GM18520 (cell line): Measurements from ENCODE around the gene P2RY2.

Experiments
- ATAC-seq: cut with Tn5 transposase; IDR thresholded peaks from one replicate; pipeline ENCODE4 v1.9.1; 2021; ENCODE audit not compliant: unreplicated experiment

P2RY2 gene

DNA sequence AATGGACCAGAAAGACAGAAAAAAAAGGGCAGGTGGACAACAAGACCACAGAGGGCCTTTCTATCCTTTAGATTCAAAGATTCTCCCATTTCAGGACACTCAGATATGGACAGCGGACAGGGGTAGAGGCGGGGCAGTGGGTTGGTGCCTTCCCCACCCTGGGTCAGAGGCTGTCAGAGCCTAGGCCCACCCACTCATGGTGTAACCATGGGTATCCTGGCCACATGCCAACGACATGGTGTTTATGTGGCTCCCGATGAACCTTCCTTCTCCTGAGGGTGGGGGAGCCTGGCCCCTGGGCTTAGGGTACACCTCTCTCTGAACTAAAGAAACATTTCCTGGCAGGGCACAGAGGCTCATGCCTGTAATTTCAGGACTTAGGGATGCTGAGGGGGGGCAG, 14.3 kb upstream of the P2RY2 start:
- ATAC-seq, result no peak

DNA sequence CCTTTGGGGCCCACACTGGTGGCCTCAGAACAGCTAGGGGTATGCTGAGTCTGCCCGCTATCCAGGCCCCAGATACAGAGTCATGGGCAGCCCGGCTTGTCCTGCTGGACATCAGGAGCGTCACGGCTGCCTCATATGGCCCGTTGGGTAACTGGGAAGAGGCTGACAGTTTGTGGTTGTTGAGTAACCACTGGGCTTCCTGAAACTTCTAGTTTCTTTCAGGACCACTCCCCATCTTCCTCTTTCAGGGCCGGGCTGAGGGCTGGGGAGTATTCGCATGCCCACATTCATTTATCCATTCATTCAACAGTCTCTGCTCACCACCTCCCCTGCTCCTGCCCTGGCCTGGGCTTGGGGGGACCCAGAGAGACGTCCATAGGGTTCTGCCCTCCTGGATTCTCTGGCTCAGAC, 13.4 kb upstream of the P2RY2 start:
- ATAC-seq, result no peak

DNA sequence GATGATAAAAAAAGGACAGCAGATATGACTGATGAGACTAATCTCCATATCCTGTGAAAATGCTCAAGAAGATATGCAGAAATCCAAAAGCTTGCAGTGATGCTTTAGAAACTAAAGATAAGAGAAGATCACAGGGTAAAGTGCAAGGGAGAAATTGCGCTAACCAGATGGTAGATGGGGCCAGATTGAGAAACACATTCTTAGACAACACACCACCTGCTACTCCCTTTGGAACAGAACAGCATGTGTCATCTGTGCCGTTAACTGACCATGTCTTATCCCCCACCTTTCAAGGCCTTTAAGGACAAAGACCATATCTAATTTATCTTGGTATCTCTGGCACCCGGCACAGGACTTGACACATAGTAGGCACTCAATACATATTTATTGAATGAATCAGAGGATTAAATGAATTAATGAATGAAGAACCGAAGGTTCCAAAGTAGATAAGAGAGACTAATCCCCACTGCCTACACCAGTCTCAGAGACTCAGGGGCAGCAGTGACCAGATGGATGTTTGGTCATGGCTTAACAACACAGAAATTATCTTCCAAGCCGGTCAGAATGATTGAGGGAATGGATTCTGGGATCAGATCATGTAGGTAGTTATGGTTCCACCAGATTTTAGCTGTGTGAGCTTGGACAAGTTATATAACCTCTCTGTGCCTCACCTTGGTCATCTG, 12.3 kb upstream of the P2RY2 start:
- ATAC-seq, result no peak

DNA sequence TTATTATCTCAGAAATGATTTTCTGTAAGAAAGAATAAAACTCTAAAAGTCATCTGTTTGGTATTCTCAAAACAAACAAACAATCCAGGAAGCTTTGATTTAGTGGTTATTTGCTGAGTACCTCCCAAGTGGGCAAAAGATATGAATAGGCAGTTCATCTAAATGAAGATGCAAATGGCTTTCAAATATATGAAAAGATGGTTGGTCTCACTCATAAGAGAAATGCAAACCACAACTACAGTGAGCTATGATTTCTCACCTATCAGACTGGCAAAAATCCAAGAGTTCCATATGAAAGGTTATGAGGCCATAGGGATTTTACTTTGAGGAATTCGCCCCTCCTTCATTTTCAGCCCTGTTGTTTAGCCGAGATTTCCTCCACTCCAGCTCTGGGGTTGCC, 11.3 kb upstream of the P2RY2 start:
- ATAC-seq, result no peak

DNA sequence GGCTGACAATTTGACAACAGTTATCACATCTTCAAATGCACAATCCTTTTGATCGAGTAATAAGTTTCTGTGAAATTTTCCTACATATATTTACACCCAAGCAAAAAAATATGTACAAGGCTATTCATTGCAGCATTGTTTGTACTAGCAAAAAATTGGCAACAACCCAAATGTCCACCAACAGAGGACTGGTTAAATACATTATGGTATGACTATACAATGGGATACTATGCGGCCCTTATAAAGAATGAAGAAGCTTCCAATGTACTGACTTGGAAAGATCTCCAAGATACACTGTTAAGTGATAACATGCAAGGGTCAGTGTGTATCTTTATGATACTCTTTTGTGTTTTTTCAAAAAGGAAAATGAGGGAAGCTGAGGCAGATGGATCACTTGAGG, 8.2 kb upstream of the P2RY2 start:
- no peak for ATAC-seq

DNA sequence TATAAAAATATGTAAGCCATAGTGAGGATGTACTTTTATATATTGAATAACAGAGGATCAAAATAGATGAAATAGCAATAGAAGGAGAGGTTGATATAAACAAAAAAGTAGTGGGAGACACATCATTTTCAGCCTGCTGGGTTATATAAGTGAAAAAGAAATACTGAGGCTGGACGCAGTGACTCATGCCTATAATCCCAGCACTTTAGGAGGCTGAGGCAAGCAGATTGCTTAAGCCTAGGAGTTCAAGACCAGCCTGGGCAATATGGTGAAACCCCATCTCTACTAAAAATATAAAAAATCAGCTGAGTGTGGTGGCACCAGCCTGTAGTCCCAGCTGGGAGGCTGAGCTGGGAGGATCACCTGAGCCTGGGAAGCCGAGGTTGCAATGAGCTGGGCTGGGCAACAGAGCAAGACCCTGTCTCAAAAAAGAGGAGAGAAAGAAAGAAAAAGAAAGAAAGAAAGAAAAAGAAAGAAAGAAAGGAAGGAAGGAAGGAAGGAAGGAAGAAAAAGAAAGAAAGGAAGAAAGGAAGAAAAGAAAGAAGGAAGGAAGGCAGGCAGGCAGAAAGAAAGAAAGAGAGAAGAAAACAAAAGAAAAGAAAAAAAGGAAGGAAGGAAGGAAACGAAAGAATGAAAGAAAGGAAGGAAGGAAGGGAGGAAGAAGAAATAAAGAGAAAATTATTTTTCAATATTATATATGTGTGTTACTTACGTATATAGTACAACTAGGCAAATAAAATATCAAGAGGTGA, 7.0 kb upstream of the P2RY2 start:
- no peak for ATAC-seq

DNA sequence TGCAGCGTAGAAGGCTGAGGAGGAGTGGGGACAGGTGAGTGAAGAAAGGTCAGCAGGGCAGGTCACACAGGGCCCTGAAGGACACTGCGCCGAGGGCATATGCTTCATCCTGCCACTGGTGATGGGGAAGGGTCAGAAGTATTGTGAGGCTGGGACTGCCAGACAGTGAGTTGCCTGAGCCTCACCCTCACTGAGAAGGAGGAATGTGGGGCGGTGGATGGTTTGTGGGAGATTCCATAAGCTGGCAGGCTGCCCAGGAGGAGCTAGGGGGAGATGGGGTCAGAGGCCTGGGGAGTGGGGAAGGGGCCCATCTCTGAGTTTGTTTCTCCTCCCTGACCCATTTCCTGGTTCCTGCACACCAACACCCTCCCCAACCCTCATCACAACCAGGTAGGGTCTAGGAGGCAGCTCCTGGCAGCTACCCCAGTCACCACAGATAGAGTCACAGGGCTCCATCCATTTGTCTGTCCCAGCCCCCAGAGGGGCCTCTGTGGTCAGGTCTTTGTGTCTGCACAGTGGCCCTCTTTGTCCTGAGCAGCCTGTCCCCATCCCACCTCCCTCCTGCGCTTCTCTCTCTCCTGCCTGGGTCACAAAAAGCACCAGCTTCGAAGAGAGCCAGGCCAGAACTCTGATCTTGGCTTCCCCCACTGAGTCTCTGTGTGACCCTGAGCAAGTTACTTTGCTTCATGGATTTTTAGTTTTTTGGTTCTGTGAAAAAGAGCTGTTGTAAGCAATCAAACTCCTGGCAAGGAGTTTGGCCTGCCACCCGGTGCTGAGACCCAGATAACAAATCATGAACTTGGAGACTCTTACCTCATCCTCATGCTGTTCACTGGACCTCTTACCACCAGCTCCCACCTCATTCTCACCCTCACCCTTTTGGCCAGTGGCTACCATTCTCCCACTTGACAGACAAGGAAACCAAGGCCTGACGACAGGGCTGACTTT, 4.6 kb upstream of the P2RY2 start:
- no peak for ATAC-seq

DNA sequence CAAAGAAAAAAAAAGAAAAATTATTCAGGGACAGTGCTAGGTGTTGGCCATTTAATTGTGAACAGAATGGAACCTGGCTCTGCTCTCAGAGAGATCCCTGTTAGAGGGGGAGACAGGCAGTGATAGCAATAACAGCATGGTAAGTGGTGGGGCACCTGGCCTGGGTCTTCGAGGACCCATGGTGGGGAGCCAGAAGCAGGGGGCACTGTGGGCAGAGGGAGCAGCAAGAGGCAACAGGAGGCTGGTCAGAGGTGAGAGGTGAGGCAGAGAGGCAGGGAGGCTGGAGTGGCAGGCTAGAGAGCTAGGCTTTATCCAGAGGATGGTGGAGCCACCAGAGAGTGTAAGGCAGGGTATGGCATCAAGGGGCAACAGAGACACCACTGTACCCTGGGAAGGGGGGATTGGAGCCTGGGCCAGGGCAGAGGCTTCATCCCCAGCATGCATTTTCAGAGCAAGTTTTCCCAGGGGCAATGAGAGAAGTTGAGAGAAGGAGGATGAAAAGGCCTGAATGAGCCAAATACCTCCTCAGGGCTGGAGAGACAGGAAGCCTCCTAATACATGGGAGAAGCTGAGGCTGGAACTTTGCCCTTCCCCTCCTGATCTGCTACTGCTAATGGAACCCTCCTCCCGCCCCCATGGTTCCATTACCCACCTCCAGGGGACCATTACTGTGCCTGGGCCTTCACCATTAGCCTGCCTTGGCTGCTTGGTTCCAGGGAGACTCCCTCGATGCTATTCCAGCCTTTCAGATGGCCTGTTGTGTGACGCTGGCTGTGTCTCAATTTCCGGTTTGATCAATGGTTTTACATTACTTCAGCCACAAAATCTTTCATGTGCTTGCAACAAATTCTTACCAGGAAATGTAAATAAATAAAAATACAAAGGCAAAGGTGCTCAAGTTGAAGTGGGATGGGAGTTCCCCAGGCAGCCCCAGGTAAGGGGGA, 2.6 kb upstream of the P2RY2 start:
- ATAC-seq, result no peak

DNA sequence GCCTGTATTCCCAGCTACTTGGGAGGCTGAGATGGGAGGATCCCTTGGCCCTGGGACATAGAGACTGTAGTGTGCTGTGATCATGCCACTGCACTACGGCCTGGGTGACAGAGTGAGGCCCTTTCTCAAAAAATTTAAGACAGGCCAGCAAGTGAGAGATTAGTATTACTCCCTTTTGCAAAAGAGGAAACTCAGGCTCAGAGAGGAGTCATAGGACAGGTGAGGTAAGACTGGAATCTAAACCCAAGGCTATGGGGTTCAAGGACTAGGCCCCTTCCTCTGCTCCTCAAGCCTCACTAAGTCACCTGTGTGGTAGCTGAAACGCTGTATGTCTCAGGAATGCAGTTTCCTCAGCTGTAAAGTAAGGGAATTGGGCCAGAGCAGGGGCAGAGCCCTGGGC, 1.6 kb upstream of the P2RY2 start:
- no peak for ATAC-seq

DNA sequence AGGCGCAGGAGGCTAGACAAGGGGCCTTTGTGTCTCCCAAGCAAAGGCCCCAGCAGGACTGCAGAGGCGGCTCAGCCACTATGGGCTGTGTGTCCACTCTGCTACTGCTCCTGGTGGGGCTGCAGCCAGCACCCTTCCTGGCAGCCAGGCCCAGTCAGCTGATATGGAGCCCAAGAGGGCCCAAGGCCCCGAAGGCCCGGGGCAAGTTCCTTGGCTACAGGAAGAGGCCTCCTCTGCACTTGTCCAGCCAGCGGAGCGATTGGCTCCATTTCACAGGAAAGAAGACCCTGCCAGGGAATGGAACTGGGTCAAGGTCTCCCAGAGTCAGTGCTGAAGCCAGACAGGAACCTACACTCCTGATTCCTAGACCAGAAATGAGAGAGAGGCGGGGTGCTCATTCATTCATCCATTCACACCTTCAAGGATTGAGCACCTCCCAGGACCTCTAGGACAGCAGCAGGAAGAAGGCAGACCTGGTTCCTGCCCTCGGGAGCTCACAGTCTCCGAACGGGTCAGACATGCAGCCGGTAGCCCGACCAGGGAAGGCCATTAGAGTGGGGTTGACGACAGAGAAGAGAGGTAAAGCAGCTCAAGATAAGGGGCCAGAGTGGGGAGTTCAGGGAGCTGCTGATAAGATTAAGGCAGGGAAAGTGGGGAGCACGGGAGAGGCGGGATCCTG, 811 bp upstream of the P2RY2 start:
- no peak for ATAC-seq

DNA sequence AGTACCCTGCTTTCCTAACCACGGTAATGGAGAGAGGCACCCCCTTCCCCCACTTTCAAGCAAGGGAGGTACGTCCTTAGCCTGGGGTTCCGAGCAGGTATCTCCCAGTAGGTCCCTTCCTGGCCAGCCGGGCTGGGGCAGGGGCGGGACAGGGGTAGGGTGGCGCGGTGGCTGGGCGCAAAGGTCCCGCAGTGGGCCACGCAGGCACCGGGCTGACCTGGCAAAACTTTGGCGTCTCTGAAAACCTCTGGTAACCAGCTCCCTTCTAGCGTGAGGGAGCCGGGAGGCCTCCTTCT, 323 bp upstream of the P2RY2 start:
- ATAC-seq, result no peak

DNA sequence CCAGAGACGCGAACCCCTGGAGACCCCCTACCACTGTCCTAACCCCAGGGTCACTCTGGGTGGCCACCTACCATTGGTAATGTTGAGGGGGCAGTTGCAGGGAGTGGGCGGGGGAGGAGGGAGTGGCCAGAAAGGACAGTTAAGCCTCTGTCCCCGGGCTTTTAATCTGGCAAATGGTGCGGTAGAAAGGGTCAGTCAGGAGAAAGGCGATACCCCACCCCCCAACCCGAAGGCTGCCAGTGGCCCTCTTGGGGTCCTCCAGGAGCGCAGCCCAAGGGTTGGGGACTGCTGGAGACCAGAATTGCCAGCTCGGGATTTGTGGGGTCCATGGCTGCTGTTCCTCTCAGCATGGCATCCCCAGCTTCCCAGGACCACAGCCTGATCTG, 742 bp downstream of the P2RY2 start:
- ATAC-seq, result no peak

DNA sequence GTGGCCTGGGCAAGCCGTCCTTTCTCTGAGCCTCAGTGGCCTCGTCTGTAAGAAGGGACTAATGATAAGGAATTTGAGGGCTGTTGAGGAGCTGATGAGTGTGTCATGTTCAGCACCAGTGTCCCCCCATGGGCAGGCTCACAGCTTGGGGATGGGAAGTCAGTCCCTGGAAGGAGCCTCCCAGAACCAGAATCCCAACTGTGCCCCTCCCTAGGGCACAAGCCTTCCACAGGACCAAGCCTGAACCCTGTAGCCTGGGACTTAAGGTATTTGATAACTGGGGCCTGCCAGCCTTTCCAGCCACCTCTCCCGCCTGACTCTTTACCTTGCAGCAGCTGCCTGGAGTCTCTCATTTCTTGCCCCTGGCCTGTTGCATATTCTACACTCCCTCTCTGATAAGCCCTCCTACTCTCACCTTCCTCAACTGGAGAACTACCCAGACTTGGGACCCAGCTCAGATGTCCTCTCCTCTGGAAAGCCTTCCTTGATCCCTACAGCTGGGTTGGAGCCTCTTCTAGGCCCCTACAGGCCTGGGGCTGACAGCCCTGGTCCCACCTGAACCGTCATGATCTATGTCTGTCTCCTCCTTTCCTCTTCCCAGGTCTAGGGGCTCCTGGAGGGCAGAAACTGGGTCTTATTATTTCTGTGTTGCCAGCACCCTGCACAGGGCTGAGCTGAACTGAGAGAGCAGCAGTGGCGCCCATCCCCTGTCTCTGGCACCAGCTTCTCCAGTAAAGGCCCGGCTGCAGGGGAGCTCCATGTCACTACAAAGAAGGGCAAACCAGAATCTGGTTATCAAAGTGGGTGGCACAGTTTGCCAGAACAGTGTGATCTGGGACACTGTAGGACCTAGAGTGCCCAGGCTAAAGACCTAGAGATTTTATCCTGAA, 1.6 kb downstream of the P2RY2 start:
- ATAC-seq, result no peak

DNA sequence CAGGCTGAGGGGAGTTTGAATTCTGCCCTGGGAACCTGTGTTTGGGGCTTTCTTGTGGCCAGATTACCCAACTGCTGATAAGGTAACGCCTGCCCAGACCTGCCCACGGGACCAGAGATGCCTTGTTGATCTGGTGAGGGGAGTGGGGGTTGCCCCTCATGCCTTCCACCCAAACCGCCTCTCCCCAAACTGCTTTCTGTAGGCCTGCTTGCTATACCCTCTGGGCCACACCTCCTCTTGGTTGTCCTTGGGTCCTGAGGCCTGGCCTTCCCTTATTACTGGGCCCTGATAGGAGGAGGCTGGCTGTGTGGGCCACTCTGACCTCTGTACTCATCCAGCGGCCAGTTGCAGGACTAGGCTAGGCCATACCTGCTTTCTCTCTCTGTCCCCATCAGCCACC, 3.4 kb downstream of the P2RY2 start:
- no peak for ATAC-seq

DNA sequence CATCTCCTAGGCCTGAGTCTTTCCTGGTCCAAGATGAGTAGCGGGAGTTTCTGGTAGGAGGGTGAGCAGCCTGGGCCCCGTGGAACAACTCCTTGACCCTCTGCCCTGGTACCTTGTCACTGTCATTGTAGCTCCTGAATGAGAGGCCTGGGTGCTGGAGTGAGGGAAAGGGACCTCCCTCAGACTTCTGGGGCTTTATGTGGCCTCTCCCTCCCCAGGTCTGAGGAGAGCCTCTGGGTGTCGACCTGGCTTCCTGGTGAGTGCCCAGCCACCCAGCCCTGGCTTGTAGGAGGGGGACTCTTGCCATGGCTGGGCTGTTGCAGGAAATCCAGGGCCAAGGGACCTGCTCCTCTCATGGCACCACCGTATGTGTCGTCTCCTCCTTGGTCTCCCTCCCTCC, 3.9 kb downstream of the P2RY2 start:
- no peak for ATAC-seq

DNA sequence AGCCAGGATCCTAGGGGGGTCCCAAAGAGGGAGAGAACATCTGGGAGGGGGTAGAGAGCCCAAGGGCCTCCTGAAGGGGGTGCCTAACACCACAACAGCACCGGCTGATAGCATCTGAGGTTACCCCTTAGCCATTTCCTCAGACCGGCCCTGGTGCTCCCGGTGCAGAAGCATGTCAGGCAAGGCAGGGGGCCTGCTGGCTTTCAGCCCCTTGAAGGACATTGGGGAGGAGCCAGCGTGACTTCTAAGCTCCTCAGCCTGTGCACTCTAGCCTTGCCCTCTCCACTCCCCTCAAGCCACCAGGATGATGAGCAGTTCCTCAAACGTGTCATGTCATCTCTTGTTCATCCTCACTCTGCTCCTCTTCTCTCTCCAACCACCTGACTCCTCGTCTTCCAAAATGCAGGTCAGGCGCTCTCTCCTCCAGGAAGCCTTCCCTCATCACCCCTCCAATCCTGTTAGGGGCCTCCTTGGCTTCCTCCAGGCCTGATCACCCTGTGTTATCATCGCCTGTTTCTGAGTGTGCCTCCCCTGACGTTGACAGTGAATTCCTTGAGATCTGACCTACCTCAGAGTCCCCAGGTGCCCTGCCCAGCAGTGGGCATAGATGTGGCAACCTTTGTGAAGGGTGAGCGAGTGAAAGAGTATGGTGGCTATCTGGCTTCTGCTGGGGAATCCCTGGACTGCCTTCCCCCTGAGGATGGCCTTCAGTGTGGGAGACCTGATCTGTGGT, 6.1 kb downstream of the P2RY2 start:
- ATAC-seq, result no peak

DNA sequence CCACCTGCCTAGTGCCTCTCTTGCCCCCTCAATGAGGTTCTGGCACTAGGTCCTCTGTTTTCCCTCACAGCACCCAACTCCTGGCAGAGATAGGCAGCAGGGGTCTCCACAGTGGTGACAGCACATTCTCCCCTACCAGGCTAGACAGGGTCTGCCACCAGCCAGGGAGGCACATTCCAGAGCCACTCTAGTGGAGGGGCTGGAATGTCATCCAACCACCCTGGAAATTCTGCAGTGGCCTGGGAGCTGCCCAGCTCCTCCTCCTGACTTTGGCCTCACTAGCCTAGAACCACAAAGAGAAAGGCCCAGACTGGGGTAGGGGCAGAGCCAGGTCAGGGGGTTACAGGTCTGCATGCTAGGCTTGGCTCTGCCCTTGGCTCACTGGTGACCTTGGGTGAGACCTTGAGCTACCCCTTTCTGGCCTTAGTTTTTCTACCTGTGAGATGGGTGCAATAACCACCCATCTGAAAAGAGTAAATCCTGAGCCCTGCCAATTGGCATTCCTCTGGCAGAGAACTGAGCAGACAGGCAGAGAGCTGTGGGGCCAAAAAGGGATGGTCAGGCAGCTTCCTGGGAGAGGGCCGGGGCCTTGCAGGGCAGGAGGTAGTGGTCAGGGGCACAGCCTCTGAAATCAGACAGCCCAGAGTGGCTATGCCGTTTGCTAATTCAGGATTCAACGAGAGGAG, 7.1 kb downstream of the P2RY2 start:
- ATAC-seq, result no peak

DNA sequence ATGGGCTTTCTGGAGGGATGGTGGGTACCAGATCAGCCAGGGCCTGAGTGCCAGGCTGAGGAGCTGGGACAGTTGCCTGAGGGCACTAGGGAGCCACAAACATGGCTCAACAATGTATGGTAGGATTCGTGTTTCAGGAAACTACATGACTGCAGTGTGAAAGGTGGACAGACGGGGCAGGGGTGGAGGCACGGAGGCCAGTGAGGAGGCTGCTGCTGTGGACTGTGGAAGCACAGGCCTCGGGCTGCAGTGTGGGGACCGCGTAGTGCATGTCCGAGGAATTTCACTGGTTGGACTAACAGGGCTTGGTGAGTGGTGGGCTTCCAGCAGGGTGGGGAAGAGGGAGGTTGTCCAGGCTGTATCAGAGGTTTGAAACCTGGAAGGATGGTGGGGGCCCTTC, 7.8 kb downstream of the P2RY2 start:
- ATAC-seq, result no peak
